Testis (tissue), 2 donors: ENCODE data around the gene ZNF236.

ENCODE experiments used
- CTCF ChIP-seq, 3 experiments: fragments of 450-650 bp in 2 of 3; fragments of 200-600 bp in 1 of 3; sonication (generic) in 1 of 3; IDR thresholded peaks; one replicate each; pipeline ENCODE4 v1.5.1; 2016 to 2019; ENCODE audit warnings: antibody characterized with exemption in 3 of 3, mild to moderate bottlenecking in 2 of 3, moderate library complexity in 1 of 3
- POLR2A ChIP-seq: fragments of 450-650 bp; IDR thresholded peaks from one replicate; pipeline ENCODE4 v1.6.1; 2017; ENCODE audit warnings: antibody characterized with exemption, mild to moderate bottlenecking, moderate library complexity

GRCh38 chr18:77002496-77002895 is 180.1 kb downstream of the ZNF236 start:
- TF ChIP-seq CTCF (IDR thresholded peaks at IDR 0.05), result no peak
- no peak for TF ChIP-seq POLR2A
